Kidney glomerular epithelial cell (primary cell): ENCODE measurements around the gene MS4A3.
"Not testable (repeated sequence)": the region's sequence is repeated elsewhere in the genome, so short reads cannot be mapped to it uniquely, and the experiment has no call there.

ENCODE experiments used
- DNase-seq: peaks from one replicate; lab custom pipeline; 2025; lab: John Stamatoyannopoulos, UW

The MS4A3 gene

GRCh38 chr11:60095477-60096120 is 39.1 kb downstream of the MS4A3 start:
- DNase-seq, result no peak

- DNase-seq, result no peak
These were observed 40.7 kb downstream of the MS4A3 start for GRCh38 chr11:60097189-60097588.

- peak; percentile 38 for DNase-seq
These were observed 42.0 kb downstream of the MS4A3 start for GRCh38 chr11:60098508-60098907.

- no peak for DNase-seq
These were observed 44.1 kb downstream of the MS4A3 start for GRCh38 chr11:60100516-60100915.

- DNase-seq, result not testable (repeated sequence)
These were observed 44.9 kb downstream of the MS4A3 start for GRCh38 chr11:60101368-60101767.

- DNase-seq, result not testable (repeated sequence)
These were observed 48.1 kb downstream of the MS4A3 start for GRCh38 chr11:60104471-60105115.

- not testable (repeated sequence) for DNase-seq
These were observed 52.2 kb downstream of the MS4A3 start for GRCh38 chr11:60108631-60109030.

GRCh38 chr11:60111793-60112192 is 55.3 kb downstream of the MS4A3 start:
- DNase-seq, result no peak

GRCh38 chr11:60116996-60117790 is 60.7 kb downstream of the MS4A3 start:
- DNase-seq, result peak; percentile 49

GRCh38 chr11:60118338-60118737 is 61.9 kb downstream of the MS4A3 start:
- peak; percentile 9 for DNase-seq

GRCh38 chr11:60119710-60120109 is 63.2 kb downstream of the MS4A3 start:
- no peak for DNase-seq
